Loucy (cell line): ENCODE measurements around the gene ATF1.

Source experiments
- H2AFZ ChIP-seq: fragments of 200-600 bp; sonication (generic); 2 replicates; pipeline ENCODE4 v1.6.0; 2016; ENCODE audit warnings: antibody characterized with exemption, mild to moderate bottlenecking, low read length, moderate library complexity
- H3F3A ChIP-seq: fragments of 200-600 bp; 2 replicates; pipeline ENCODE4 v1.6.0; 2016; ENCODE audit warnings: antibody characterized with exemption, low read depth, mild to moderate bottlenecking
- H3K27me3 ChIP-seq: fragments of 200-600 bp; sonication (generic); 2 replicates; pipeline ENCODE4 v1.6.1; 2014; ENCODE audit warnings: low read length, mild to moderate bottlenecking; ENCODE audit not compliant: insufficient read depth, poor library complexity, severe bottlenecking
- H3K36me3 ChIP-seq: fragments of 200-600 bp; sonication (generic); 2 replicates; pipeline ENCODE4 v1.6.1; 2016; ENCODE audit warnings: low read length; ENCODE audit not compliant: insufficient read depth
- H3K4me1 ChIP-seq: fragments of 200-600 bp; sonication (generic); 2 replicates; pipeline ENCODE4 v1.5.1; 2014; ENCODE audit warnings: low read length, mild to moderate bottlenecking; ENCODE audit not compliant: insufficient read depth, poor library complexity, severe bottlenecking
- H3K4me2 ChIP-seq: fragments of 200-600 bp; sonication (generic); 2 replicates; pipeline ENCODE4 v1.6.0; 2014; ENCODE audit warnings: antibody characterized with exemption, low read length, low read depth, mild to moderate bottlenecking; ENCODE audit not compliant: poor library complexity, severe bottlenecking
- H3K4me3 ChIP-seq: fragments of 200-600 bp; sonication (generic); 2 replicates; pipeline ENCODE4 v1.5.1; 2014; ENCODE audit warnings: low read length, mild to moderate bottlenecking, mixed read lengths; ENCODE audit not compliant: poor library complexity, severe bottlenecking
- H3K79me2 ChIP-seq: fragments of 200-600 bp; sonication (generic); 2 replicates; pipeline ENCODE4 v1.6.1; 2014; ENCODE audit warnings: low read length; ENCODE audit not compliant: insufficient read depth
- H3K9ac ChIP-seq: fragments of 200-600 bp; sonication (generic); 2 replicates; pipeline ENCODE4 v1.6.0; 2014; ENCODE audit warnings: mild to moderate bottlenecking, low read depth, low read length, moderate library complexity; ENCODE audit not compliant: poor library complexity, severe bottlenecking
- H3K9me2 ChIP-seq: fragments of 200-600 bp; sonication (generic); replicated peaks from 2 replicates; pipeline ENCODE4 v1.6.1; 2016; ENCODE audit warnings: low read depth, low read length, mixed read lengths
- H3K9me3 ChIP-seq: fragments of 200-600 bp; sonication (generic); 2 replicates; pipeline ENCODE4 v1.6.1; 2014; ENCODE audit warnings: mild to moderate bottlenecking, antibody characterized with exemption, low read length, low read depth; ENCODE audit not compliant: insufficient read depth
- H4K20me1 ChIP-seq: fragments of 200-600 bp; sonication (generic); 2 replicates; pipeline ENCODE4 v1.6.0; 2014; ENCODE audit warnings: antibody characterized with exemption, low read length, mild to moderate bottlenecking; ENCODE audit not compliant: insufficient read depth, poor library complexity, severe bottlenecking
- EZH2phosphoT487 ChIP-seq: fragments of 200-600 bp; IDR thresholded peaks from 2 replicates; pipeline ENCODE4 v1.6.1; 2018; ENCODE audit warnings: antibody characterized with exemption, mild to moderate bottlenecking, moderate library complexity, borderline replicate concordance
- TF ChIP-seq, protein P1 (sequence below): fragments of 200-600 bp; sonication (generic); conservative IDR thresholded peaks from 2 replicates; pipeline ENCODE4 v1.5.1; 2014; ENCODE audit warnings: mild to moderate bottlenecking, antibody characterized with exemption, low read length

Gene ATF1

DNA sequence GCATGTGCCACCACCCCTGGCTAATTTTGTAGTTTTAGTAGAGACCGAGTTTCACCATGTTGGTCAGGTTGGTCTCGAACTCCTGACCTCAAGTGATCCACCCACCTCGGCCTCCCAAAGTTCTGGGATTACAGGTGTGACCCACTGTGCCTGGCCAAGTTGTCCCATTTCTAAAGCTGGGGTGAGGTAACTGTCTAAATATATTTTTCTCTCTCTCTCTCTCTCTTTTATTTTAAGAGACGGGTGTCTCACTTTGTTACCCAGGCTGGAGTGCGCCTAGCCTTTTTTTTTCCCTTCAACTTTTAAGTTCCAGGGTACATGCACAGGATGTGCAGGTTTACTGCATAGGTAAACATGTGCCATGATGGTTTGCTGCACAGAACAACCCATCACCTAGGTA, 8.6 kb downstream of the ATF1 start:
- H3K27me3 ChIP-seq = no peaks in the 10 kb centered on the region

DNA sequence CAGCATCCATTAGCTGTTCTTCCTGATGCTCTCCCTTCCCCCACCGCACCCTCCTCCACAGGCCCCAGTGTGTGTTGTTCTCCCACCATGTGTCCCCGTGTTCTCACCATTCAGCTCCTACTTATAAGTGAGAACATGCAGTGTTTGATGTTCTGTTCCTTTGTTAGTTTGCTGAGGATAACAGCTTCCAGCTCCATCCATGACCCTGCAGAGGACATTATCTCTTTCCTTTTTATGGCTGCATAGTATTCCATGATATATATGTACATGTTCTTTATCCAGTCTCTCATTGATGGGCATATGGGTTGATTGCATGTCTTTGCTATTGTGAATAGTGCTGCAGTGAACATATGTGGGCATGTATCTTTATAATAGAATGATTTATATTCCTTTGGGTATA, 9.0 kb downstream of the ATF1 start:
- no peak for TF ChIP-seq EZH2phosphoT487
- TF ChIP-seq, protein P1, sequence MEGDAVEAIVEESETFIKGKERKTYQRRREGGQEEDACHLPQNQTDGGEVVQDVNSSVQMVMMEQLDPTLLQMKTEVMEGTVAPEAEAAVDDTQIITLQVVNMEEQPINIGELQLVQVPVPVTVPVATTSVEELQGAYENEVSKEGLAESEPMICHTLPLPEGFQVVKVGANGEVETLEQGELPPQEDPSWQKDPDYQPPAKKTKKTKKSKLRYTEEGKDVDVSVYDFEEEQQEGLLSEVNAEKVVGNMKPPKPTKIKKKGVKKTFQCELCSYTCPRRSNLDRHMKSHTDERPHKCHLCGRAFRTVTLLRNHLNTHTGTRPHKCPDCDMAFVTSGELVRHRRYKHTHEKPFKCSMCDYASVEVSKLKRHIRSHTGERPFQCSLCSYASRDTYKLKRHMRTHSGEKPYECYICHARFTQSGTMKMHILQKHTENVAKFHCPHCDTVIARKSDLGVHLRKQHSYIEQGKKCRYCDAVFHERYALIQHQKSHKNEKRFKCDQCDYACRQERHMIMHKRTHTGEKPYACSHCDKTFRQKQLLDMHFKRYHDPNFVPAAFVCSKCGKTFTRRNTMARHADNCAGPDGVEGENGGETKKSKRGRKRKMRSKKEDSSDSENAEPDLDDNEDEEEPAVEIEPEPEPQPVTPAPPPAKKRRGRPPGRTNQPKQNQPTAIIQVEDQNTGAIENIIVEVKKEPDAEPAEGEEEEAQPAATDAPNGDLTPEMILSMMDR = no peak
- H3K9me2 ChIP-seq = no peaks in the 10 kb centered on the region
- peaks cover 99% of the 10 kb centered on the region for H3K79me2 ChIP-seq
- H3K4me3 ChIP-seq = no peak overlapping the region
- H3K36me3 ChIP-seq = peaks cover 14% of the 10 kb centered on the region
- no peaks in the 10 kb centered on the region for H3K9me3 ChIP-seq
- H3F3A ChIP-seq = no peaks in the 10 kb centered on the region
- H3K27me3 ChIP-seq = no peaks in the 10 kb centered on the region
- H4K20me1 ChIP-seq = peaks cover 24% of the 10 kb centered on the region
- no peak overlapping the region for H2AFZ ChIP-seq
- H3K4me1 ChIP-seq = peaks cover 15% of the 10 kb centered on the region
- no peak overlapping the region for H3K4me2 ChIP-seq
- no peak overlapping the region for H3K9ac ChIP-seq

More for the DNA sequence above, 8.6 kb downstream of the ATF1 start:
- H3K9ac ChIP-seq = no peak overlapping the region
- no peak overlapping the region for H2AFZ ChIP-seq
- peaks cover 27% of the 10 kb centered on the region for H4K20me1 ChIP-seq
- peaks cover 14% of the 10 kb centered on the region for H3K36me3 ChIP-seq
- peaks cover 99% of the 10 kb centered on the region for H3K79me2 ChIP-seq
- TF ChIP-seq, protein P1 = no peak
- no peak for TF ChIP-seq EZH2phosphoT487
- no peaks in the 10 kb centered on the region for H3F3A ChIP-seq
- H3K9me3 ChIP-seq = no peaks in the 10 kb centered on the region
- H3K4me1 ChIP-seq = peaks cover 16% of the 10 kb centered on the region
- H3K4me2 ChIP-seq = no peak overlapping the region
- H3K9me2 ChIP-seq = no peaks in the 10 kb centered on the region
- no peak overlapping the region for H3K4me3 ChIP-seq

DNA sequence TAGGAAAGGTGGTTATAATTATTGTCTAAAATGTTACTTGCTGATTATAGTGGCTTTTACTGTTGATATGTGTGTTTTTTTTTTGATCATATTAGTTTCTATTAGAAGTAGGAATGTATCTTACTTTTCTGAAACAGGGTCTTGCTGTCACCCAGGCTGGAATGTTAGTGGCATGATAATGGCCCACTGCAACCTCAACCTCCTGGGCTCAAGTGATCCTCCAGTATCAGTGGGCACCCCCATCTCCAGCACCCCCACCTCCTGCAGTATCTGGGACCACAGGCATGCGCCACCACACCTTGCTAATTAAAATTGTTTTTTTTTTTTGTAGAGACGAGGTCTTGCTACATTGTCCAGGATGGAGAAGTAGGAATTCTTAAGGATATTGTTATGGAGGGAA, 11.3 kb downstream of the ATF1 start:
- Histone ChIP-seq H3F3A (no peaks in the 10 kb centered on the region), H3K79me2 (peaks cover 99% of the 10 kb centered on the region), H3K27me3 (no peaks in the 10 kb centered on the region), H2AFZ (no peak overlapping the region), H3K4me1 (no peaks in the 10 kb centered on the region), H3K4me3 (no peak overlapping the region), H3K9me2 (no peaks in the 10 kb centered on the region), H4K20me1 (peaks cover 25% of the 10 kb centered on the region), H3K9me3 (no peaks in the 10 kb centered on the region), H3K4me2 (no peak overlapping the region), H3K36me3 (peaks cover 16% of the 10 kb centered on the region; the same call in 1 of the 2 replicates), H3K9ac (no peak overlapping the region)
- TF ChIP-seq EZH2phosphoT487 = no peak
- TF ChIP-seq, protein P1 = no peak
